GM18526 (cell line): ENCODE results near the gene CRYGN.

Experiments
- POLR2A ChIP-seq: IDR thresholded peaks from 3 replicates; pipeline ENCODE4 v1.6.1; 2011; ENCODE audit not compliant: insufficient read length; ENCODE audit errors: extremely low read depth

Gene CRYGN

GRCh38 chr7:151409667-151410404, 30.1 kb downstream of the CRYGN start, which contains the start of gene WDR86:
WDR86 (minus strand) TSS chr7:151410038; CDS start chr7:151409589, 449 bp downstream.
- no peak for TF ChIP-seq POLR2A

- TF ChIP-seq POLR2A: no peak
Measured at GRCh38 chr7:151408839-151409666, 30.9 kb downstream of the CRYGN start.

GRCh38 chr7:151408498-151408838, 31.5 kb downstream of the CRYGN start:
- no peak for TF ChIP-seq POLR2A

- TF ChIP-seq POLR2A: no peak
Measured at GRCh38 chr7:151406886-151407583, 32.9 kb downstream of the CRYGN start.

GRCh38 chr7:151406051-151406875, 33.7 kb downstream of the CRYGN start:
- TF ChIP-seq POLR2A: no peak

GRCh38 chr7:151405588-151405987, 34.4 kb downstream of the CRYGN start:
- no peak for TF ChIP-seq POLR2A

- no peak for TF ChIP-seq POLR2A
Measured at GRCh38 chr7:151405056-151405455, 34.9 kb downstream of the CRYGN start.

GRCh38 chr7:151404216-151405011, 35.5 kb downstream of the CRYGN start:
- no peak for TF ChIP-seq POLR2A

GRCh38 chr7:151403764-151404163, 36.2 kb downstream of the CRYGN start:
- TF ChIP-seq POLR2A: no peak

GRCh38 chr7:151402029-151402835, 37.7 kb downstream of the CRYGN start:
- TF ChIP-seq POLR2A: no peak

- no peak for TF ChIP-seq POLR2A
Measured at GRCh38 chr7:151400626-151401315, 39.2 kb downstream of the CRYGN start.

GRCh38 chr7:151399906-151400305, 40.0 kb downstream of the CRYGN start:
- TF ChIP-seq POLR2A: no peak

GRCh38 chr7:151399305-151399601, 40.7 kb downstream of the CRYGN start:
- TF ChIP-seq POLR2A: no peak
